ENCODE data around the gene INPP5D. TPM values are rescaled to one million over a fixed set of nuclear protein-coding genes. Genes with fewer than 3 reads are reported as not detected.

The INPP5D gene
- total and polyA plus RNA-seq, 2 of the 13 experiments (the other 11 are each of a cell fraction or from before 2014, with no cell fraction given): 16.7 to 18.0 TPM

- Histone ChIP-seq H3K4me3 (replicated peaks in 1 of 3; ENCODE audit: insufficient read depth in 1 of 3, low read depth in 2 of 3, low read length in 3 of 3) (no peak overlapping the region), H4K20me1 (ENCODE audit: insufficient read depth, low read length) (no peaks in the 10 kb centered on the region), H3K4me2 (ENCODE audit: low read depth, low read length) (no peak overlapping the region), H3K36me3 (replicated peaks in 1 of 2; ENCODE audit: control insufficient read depth in 1 of 2, insufficient read depth in 2 of 2, low read length in 2 of 2) (no peaks in the 10 kb centered on the region), H3K9me3 (ENCODE audit: low read length) (no peaks in the 10 kb centered on the region), H2AFZ (ENCODE audit: low read length) (no peak overlapping the region), H3K27me3 (ENCODE audit: control insufficient read depth in 1 of 2, insufficient read depth in 2 of 2, low read length in 2 of 2) (peaks cover 0 to 16% of the 10 kb centered on the region in 2 experiments; a peak in 3 of 5 replicates), H3K9ac (ENCODE audit: insufficient read depth, low read depth, low read length) (no peak overlapping the region), H3K79me2 (ENCODE audit: insufficient read depth, low read length) (no peaks in the 10 kb centered on the region), H3K27ac (ENCODE audit: extremely low read length, insufficient read depth, low read length) (no peak overlapping the region), H3K4me1 (ENCODE audit: insufficient read depth, low read length) (peaks cover 20% of the 10 kb centered on the region)
- BruUV-seq (replicated peaks): no TSS peak
- DNase-seq (ENCODE audit: low spot score): no peak
- ATAC-seq: no peak
- 50% methylated on average over 14 of the region's 14 CpGs for WGBS (ENCODE audit: low lambda C conversion rate)
- intact Hi-C loops (cut with micrococcal nuclease; ENCODE audit: unreplicated experiment): no loop called here
- ChIA-PET CTCF (ENCODE audit: low intra/inter-chr PET ratio, low total read pairs) (no interaction called here), POLR2A (no interaction called here)
- in situ Hi-C loops (cut with HindIII; ENCODE audit: extremely low pct_ligation_motif_present, low pct_unique_long_range_greater_than_20kb): no loop called here
- FAIRE-seq: no peak
- TF ChIP-seq RBM22 (optimal IDR thresholded peaks at IDR 0.05; ENCODE audit: low read length) (no peak), ZHX1 (CRISPR knock-in tag; IDR thresholded peaks at IDR 0.05; ENCODE audit: low read depth) (no peak), ZNF710 (CRISPR knock-in tag; IDR thresholded peaks at IDR 0.05; ENCODE audit: borderline replicate concordance) (no peak), POGZ (CRISPR knock-in tag; IDR thresholded peaks at IDR 0.05) (no peak), HNRNPK (IDR thresholded peaks at IDR 0.05; ENCODE audit: low read depth, low read length, poor library complexity, severe bottlenecking) (no peak), GLI4 (CRISPR knock-in tag; IDR thresholded peaks at IDR 0.05; ENCODE audit: borderline replicate concordance) (no peak), ZNF878 (CRISPR knock-in tag; IDR thresholded peaks at IDR 0.05) (no peak), KLF6 (CRISPR knock-in tag; IDR thresholded peaks at IDR 0.05) (no peak), ZBTB7B (CRISPR knock-in tag; IDR thresholded peaks at IDR 0.05) (no peak), ZNF652 (CRISPR knock-in tag; IDR thresholded peaks at IDR 0.05; ENCODE audit: borderline replicate concordance, low read depth) (no peak), ZNF256 (CRISPR knock-in tag; conservative IDR thresholded peaks at IDR 0.05) (no peak), ZNF142 (CRISPR knock-in tag; IDR thresholded peaks at IDR 0.05) (no peak), ZNF564 (CRISPR knock-in tag; IDR thresholded peaks at IDR 0.05) (no peak)
These were observed 182.2 kb downstream of the INPP5D start for GRCh38 chr2:233242231-233242927.
